ENCODE data around the gene MIER1. TPM values are rescaled to one million over a fixed set of nuclear protein-coding genes. Genes with fewer than 3 reads are reported as not detected.
"Not testable (repeated sequence)": the region's sequence is repeated elsewhere in the genome, so short reads cannot be mapped to it uniquely, and the experiment has no call there.

Gene MIER1
- total and polyA plus RNA-seq, 9 donors: 16.2 to 51.2 (median 45.8) TPM

- TF ChIP-seq CTCF (IDR thresholded peaks at IDR 0.05): no peak
- TF ChIP-seq POLR2A (IDR thresholded peaks at IDR 0.05): no peak
- TF ChIP-seq EP300 (IDR thresholded peaks at IDR 0.05): no peak
- 95 to 97% (median 96%) methylated on average over 3 of the region's 3 CpGs for WGBS, 3 donors
- H3K4me3 ChIP-seq: no peak overlapping the region
- no peak for DNase-seq
- no peaks in the 10 kb centered on the region for H3K9me3 ChIP-seq
- H3K27ac ChIP-seq: no peak overlapping the region
- H3K27me3 ChIP-seq: no peaks in the 10 kb centered on the region
- intact Hi-C loops (cut with DNase I): no loop called here
- H3K36me3 ChIP-seq: no peaks in the 10 kb centered on the region
- no peaks in the 10 kb centered on the region for H3K4me1 ChIP-seq (ENCODE audit: insufficient read depth)
Measured at GRCh38 chr1:66957938-66958337, 33.1 kb downstream of the MIER1 start.

DNA sequence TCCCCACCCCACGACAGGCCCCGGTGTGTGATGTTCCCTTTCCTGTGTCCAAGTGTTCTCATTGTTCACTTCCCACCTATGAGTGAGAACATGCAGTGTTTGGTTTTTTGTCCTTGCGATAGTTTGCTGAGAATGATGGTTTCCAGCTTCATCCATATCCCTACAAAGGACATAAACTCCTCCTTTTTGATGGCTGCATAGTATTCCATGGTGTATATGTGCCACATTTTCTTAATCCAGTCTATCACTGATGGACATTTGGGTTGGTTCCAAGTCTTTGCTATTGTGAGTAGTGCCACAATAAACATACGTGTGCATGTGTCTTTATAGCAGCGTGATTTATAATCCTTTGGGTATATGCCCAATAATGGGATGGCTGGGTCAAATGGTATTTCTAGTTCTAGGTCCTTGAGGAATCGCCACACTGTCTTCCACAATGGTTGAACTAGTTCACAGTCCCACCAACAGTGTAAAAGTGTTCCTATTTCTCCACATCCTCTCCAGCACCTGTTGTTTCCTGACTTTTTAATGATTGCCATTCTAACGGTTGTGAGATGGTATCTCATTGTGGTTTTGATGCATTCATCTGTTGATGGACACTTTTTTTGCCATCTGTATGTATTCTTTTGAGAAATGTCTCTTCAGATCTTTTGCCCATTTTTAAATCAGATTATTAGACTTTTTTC lies 41.5 kb downstream of the MIER1 start:
- H3K9me3 ChIP-seq; H3K27ac ChIP-seq; H3K4me1 ChIP-seq (ENCODE audit: insufficient read depth); H3K27me3 ChIP-seq; H3K36me3 ChIP-seq; H3K4me3 ChIP-seq; DNase-seq; intact Hi-C loops (cut with DNase I): not testable (repeated sequence)
- WGBS, 3 donors: 96 to 98% (median 97%) methylated on average over 7 of the region's 7 CpGs

- no peaks in the 10 kb centered on the region for H3K4me1 ChIP-seq (ENCODE audit: insufficient read depth)
- H3K4me3 ChIP-seq: no peak overlapping the region
- H3K36me3 ChIP-seq: no peaks in the 10 kb centered on the region
- intact Hi-C loops (cut with DNase I): no loop called here
- no peaks in the 10 kb centered on the region for H3K9me3 ChIP-seq
- TF ChIP-seq POLR2A (IDR thresholded peaks at IDR 0.05) (no peak), CTCF (IDR thresholded peaks at IDR 0.05) (no peak), EP300 (IDR thresholded peaks at IDR 0.05) (no peak)
- no peak for DNase-seq
- 58 to 69% (median 65%) methylated on average over 3 of the region's 3 CpGs for WGBS, 3 donors
- H3K27ac ChIP-seq: no peak overlapping the region
- H3K27me3 ChIP-seq: no peaks in the 10 kb centered on the region
Measured at GRCh38 chr1:66968574-66968973, 43.8 kb downstream of the MIER1 start.

- DNase-seq: no peak
- H3K36me3 ChIP-seq: no peaks in the 10 kb centered on the region
- H3K4me3 ChIP-seq: no peak overlapping the region
- TF ChIP-seq POLR2A (IDR thresholded peaks at IDR 0.05) (no peak), CTCF (IDR thresholded peaks at IDR 0.05) (no peak), EP300 (IDR thresholded peaks at IDR 0.05) (no peak)
- intact Hi-C loops (cut with DNase I): no loop called here
- H3K27ac ChIP-seq: no peak overlapping the region
- H3K27me3 ChIP-seq: no peaks in the 10 kb centered on the region
- no peaks in the 10 kb centered on the region for H3K9me3 ChIP-seq
- H3K4me1 ChIP-seq (ENCODE audit: insufficient read depth): no peaks in the 10 kb centered on the region
Measured at GRCh38 chr1:66978201-66978600, 53.4 kb downstream of the MIER1 start.

GRCh38 chr1:66979621-66980020 lies 54.8 kb downstream of the MIER1 start:
- 96 to 98% (median 97%) methylated on average over 11 of the region's 11 CpGs for WGBS, 3 donors
- DNase-seq: not testable (repeated sequence)

More at GRCh38 chr1:66979621-66980020, 54.8 kb downstream of the MIER1 start:
- intact Hi-C loops (cut with DNase I); H3K4me3 ChIP-seq; H3K4me1 ChIP-seq (ENCODE audit: insufficient read depth); H3K36me3 ChIP-seq; H3K9me3 ChIP-seq; H3K27me3 ChIP-seq; H3K27ac ChIP-seq: not testable (repeated sequence)

All from ovary (tissue), 9 donors.